ENCODE measurements around the gene EMD. TPM values are rescaled to one million over a fixed set of nuclear protein-coding genes. Genes with fewer than 3 reads are reported as not detected.

EMD gene
- polyA plus RNA-seq, 1 donor (not counting 4 experiments of a cell fraction or from before 2014, with no cell fraction given), result 36.9 TPM

GRCh38 chrX:154380153-154380552, 1.1 kb downstream of the EMD start:
- FAIRE-seq (no peak), DNase-seq (ENCODE audit: low read depth, low spot score) (no peak)
- H4K20me1 ChIP-seq (ENCODE audit: control insufficient read depth, extremely low read depth, insufficient read depth, low read length), result no peaks in the 10 kb centered on the region
- peak overlapping the region; percentile 68 to 85 (median 70) for H3K4me3 ChIP-seq (ENCODE audit: control insufficient read depth in 2 of 3, extremely low read depth in 1 of 3, insufficient read depth in 2 of 3, low read depth in 1 of 3, low read length in 3 of 3)
- no peaks in the 10 kb centered on the region for H3K9me3 ChIP-seq (ENCODE audit: control insufficient read depth, low read depth, low read length)
- H3K9ac ChIP-seq (ENCODE audit: control insufficient read depth, extremely low read depth, insufficient read depth, low read length), result peak overlapping the region; percentile 93
- TF ChIP-seq EZH2 (IDR thresholded peaks at IDR 0.05; ENCODE audit: low read length) (no peak), CTCF (optimal IDR thresholded peaks at IDR 0.05 in 1 of 3, IDR thresholded peaks at IDR 0.05 in 1 of 3, conservative IDR thresholded peaks at IDR 0.05 in 1 of 3; ENCODE audit: extremely low read depth in 1 of 3, insufficient read depth in 2 of 3, low read length in 3 of 3) (no peak)
- peaks cover 10% of the 10 kb centered on the region for H3K4me1 ChIP-seq (ENCODE audit: control insufficient read depth, extremely low read depth, insufficient read depth, low read length)
- H3K36me3 ChIP-seq (ENCODE audit: control insufficient read depth in 2 of 2, extremely low read depth in 1 of 2, insufficient read depth in 2 of 2, low read length in 2 of 2), result peaks cover 1 to 10% of the 10 kb centered on the region in 2 experiments
- H3K4me2 ChIP-seq (ENCODE audit: control insufficient read depth, extremely low read depth, insufficient read depth, low read depth, low read length), result peak overlapping the region; percentile 68
- H3K79me2 ChIP-seq (ENCODE audit: control insufficient read depth, insufficient read depth, low read length), result peaks cover 13% of the 10 kb centered on the region
- dilution Hi-C loops (cut with MboI; ENCODE audit: extremely low pct_ligation_motif_present, low sequenced_read_pairs), result no loop called here
- no peak overlapping the region for H2AFZ ChIP-seq (ENCODE audit: control insufficient read depth, low read length)
- peak overlapping the region; percentile 83 for H3K27ac ChIP-seq (ENCODE audit: control insufficient read depth, insufficient read depth, low read length)
- H3K27me3 ChIP-seq (ENCODE audit: control insufficient read depth, extremely low read depth, insufficient read depth, low read length), result no peaks in the 10 kb centered on the region
- no peaks in the 10 kb centered on the region for H3K9me1 ChIP-seq (ENCODE audit: control insufficient read depth, extremely low read depth, insufficient read depth, low read length)

GRCh38 chrX:154380787-154381186, 1.7 kb downstream of the EMD start:
- no peak overlapping the region for H3K9ac ChIP-seq (ENCODE audit: control insufficient read depth, extremely low read depth, insufficient read depth, low read length)
- H3K27me3 ChIP-seq (ENCODE audit: control insufficient read depth, extremely low read depth, insufficient read depth, low read length), result no peaks in the 10 kb centered on the region
- dilution Hi-C loops (cut with MboI; ENCODE audit: extremely low pct_ligation_motif_present, low sequenced_read_pairs), result no loop called here
- no peaks in the 10 kb centered on the region for H4K20me1 ChIP-seq (ENCODE audit: control insufficient read depth, extremely low read depth, insufficient read depth, low read length)
- peaks cover 13% of the 10 kb centered on the region for H3K79me2 ChIP-seq (ENCODE audit: control insufficient read depth, insufficient read depth, low read length)
- peak overlapping the region in 1 of 3 experiments; percentile 85 for H3K4me3 ChIP-seq (ENCODE audit: control insufficient read depth in 2 of 3, extremely low read depth in 1 of 3, insufficient read depth in 2 of 3, low read depth in 1 of 3, low read length in 3 of 3)
- no peak overlapping the region for H3K27ac ChIP-seq (ENCODE audit: control insufficient read depth, insufficient read depth, low read length)
- no peaks in the 10 kb centered on the region for H3K9me1 ChIP-seq (ENCODE audit: control insufficient read depth, extremely low read depth, insufficient read depth, low read length)
- TF ChIP-seq CTCF (optimal IDR thresholded peaks at IDR 0.05 in 1 of 3, IDR thresholded peaks at IDR 0.05 in 1 of 3, conservative IDR thresholded peaks at IDR 0.05 in 1 of 3; ENCODE audit: extremely low read depth in 1 of 3, insufficient read depth in 2 of 3, low read length in 3 of 3), result no peak
- TF ChIP-seq EZH2 (IDR thresholded peaks at IDR 0.05; ENCODE audit: low read length), result no peak
- H2AFZ ChIP-seq (ENCODE audit: control insufficient read depth, low read length), result no peak overlapping the region
- no peak for FAIRE-seq
- H3K9me3 ChIP-seq (ENCODE audit: control insufficient read depth, low read depth, low read length), result no peaks in the 10 kb centered on the region
- H3K36me3 ChIP-seq (ENCODE audit: control insufficient read depth in 2 of 2, extremely low read depth in 1 of 2, insufficient read depth in 2 of 2, low read length in 2 of 2), result peaks cover 1 to 10% of the 10 kb centered on the region in 2 experiments
- H3K4me2 ChIP-seq (ENCODE audit: control insufficient read depth, extremely low read depth, insufficient read depth, low read depth, low read length), result peak overlapping the region; percentile 68
- peaks cover 9% of the 10 kb centered on the region for H3K4me1 ChIP-seq (ENCODE audit: control insufficient read depth, extremely low read depth, insufficient read depth, low read length)
- DNase-seq (ENCODE audit: low read depth, low spot score), result no peak

All from keratinocyte (primary cell).